ENCODE results near the gene ASB10. TPM values are rescaled to one million over a fixed set of nuclear protein-coding genes. Genes with fewer than 3 reads are reported as not detected.

ASB10 gene
- total and polyA plus RNA-seq, 2 of the 13 experiments (the other 11 are each of a cell fraction or from before 2014, with no cell fraction given): not detected

GRCh38 chr7:151204383-151205032, 17.5 kb upstream of the ASB10 start (continued):
- TF ChIP-seq HIC2 (CRISPR knock-in tag; IDR thresholded peaks at IDR 0.05; ENCODE audit: low read depth) (no peak), ZSCAN30 (CRISPR knock-in tag; IDR thresholded peaks at IDR 0.05) (no peak), ZNF674 (CRISPR knock-in tag; IDR thresholded peaks at IDR 0.05; ENCODE audit: low read depth) (no peak)

- H4K20me1 ChIP-seq (ENCODE audit: insufficient read depth, low read length): 0 out of 2 replicates have a peak, but pooled peaks cover 3% of the 10 kb centered on the region
- no peaks in the 10 kb centered on the region for H3K79me2 ChIP-seq (ENCODE audit: insufficient read depth, low read length)
- 24% methylated on average over 4 of the region's 9 CpGs for WGBS (ENCODE audit: low lambda C conversion rate)
- no peak overlapping the region for H3K27ac ChIP-seq (ENCODE audit: extremely low read length, insufficient read depth, low read length)
- H3K9ac ChIP-seq (ENCODE audit: insufficient read depth, low read depth, low read length): no peak overlapping the region
- no peak overlapping the region for H3K4me3 ChIP-seq (replicated peaks in 1 of 3; ENCODE audit: insufficient read depth in 1 of 3, low read depth in 2 of 3, low read length in 3 of 3)
- DNase-seq (ENCODE audit: low spot score): no peak
- H3K4me1 ChIP-seq (ENCODE audit: insufficient read depth, low read length): no peaks in the 10 kb centered on the region
- FAIRE-seq: no peak
- H2AFZ ChIP-seq (ENCODE audit: low read length): no peak overlapping the region
- ChIA-PET CTCF (ENCODE audit: low intra/inter-chr PET ratio, low total read pairs) (no interaction called here), POLR2A (no interaction called here)
- peaks cover 13 to 92% of the 10 kb centered on the region in 2 experiments for H3K27me3 ChIP-seq (ENCODE audit: control insufficient read depth in 1 of 2, insufficient read depth in 2 of 2, low read length in 2 of 2)
- H3K4me2 ChIP-seq (ENCODE audit: low read depth, low read length): no peak overlapping the region
- H3K9me3 ChIP-seq (ENCODE audit: low read length): no peaks in the 10 kb centered on the region
- H3K36me3 ChIP-seq (replicated peaks in 1 of 2; ENCODE audit: control insufficient read depth in 1 of 2, insufficient read depth in 2 of 2, low read length in 2 of 2): no peaks in the 10 kb centered on the region
- intact Hi-C loops (cut with micrococcal nuclease; ENCODE audit: unreplicated experiment) (no loop called here), in situ Hi-C loops (cut with HindIII; ENCODE audit: extremely low pct_ligation_motif_present, low pct_unique_long_range_greater_than_20kb) (no loop called here)
- no TSS peak for BruUV-seq (replicated peaks)
- ATAC-seq: no peak
- TF ChIP-seq ZNF513 (CRISPR knock-in tag; conservative IDR thresholded peaks at IDR 0.05) (no peak), ZNF224 (CRISPR knock-in tag; IDR thresholded peaks at IDR 0.05) (no peak), SP1 (IDR thresholded peaks at IDR 0.05) (no peak), SP1 (CRISPR knock-in tag; IDR thresholded peaks at IDR 0.05) (no peak), ZMYM3 (CRISPR knock-in tag; IDR thresholded peaks at IDR 0.05) (no peak), PITX1 (CRISPR knock-in tag; IDR thresholded peaks at IDR 0.05) (no peak), BCLAF1 (IDR thresholded peaks at IDR 0.05) (no peak), ZNF704 (CRISPR knock-in tag; IDR thresholded peaks at IDR 0.05; ENCODE audit: borderline replicate concordance) (no peak), ETS1 (CRISPR knock-in tag; IDR thresholded peaks at IDR 0.05) (no peak), NR2F6 (IDR thresholded peaks at IDR 0.05) (no peak), NR2F6 (CRISPR knock-in tag; IDR thresholded peaks at IDR 0.05) (no peak), ZNF703 (CRISPR knock-in tag; IDR thresholded peaks at IDR 0.05; ENCODE audit: borderline replicate concordance) (no peak), ZNF34 (CRISPR knock-in tag; IDR thresholded peaks at IDR 0.05; ENCODE audit: borderline replicate concordance) (no peak)
These were observed 15.8 kb upstream of the ASB10 start for GRCh38 chr7:151202836-151203235.
